ENCODE measurements around the gene MSI2.

Gene MSI2

DNA sequence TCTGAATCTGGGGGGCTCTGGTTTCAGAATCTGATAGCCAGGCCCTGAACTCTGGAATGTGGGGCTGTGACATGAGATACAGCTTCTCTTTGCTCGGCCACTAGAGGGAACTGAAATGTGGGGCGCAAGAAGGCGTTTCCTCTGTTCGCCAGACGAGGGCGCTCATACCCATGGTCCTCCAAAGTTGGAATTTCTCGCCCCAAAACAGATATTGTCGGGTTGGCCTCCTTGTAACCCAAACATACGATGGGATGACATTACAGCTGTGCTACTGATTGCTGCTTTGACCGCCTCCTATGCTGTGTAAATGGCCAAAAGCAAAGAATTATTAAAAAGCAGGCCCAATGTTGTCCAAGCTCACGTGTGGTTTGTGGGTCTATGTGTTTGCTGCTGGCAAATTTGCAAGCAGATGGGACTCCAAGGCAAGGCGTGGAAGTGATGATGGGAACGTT lies 13.1 kb upstream of the MSI2 start:
- TF ChIP-seq CTCF (IDR thresholded peaks at IDR 0.05; ENCODE audit: control insufficient read depth, insufficient read depth, low read depth, low read length, missing control alignments): peak; percentile 100
- H3K4me3 ChIP-seq (ENCODE audit: control insufficient read depth, low read depth, low read length): no peak overlapping the region
- DNase-seq (ENCODE audit: low read depth): peak; percentile 8

GRCh38 chr17:57245786-57246185 lies 10.5 kb upstream of the MSI2 start:
- H3K4me3 ChIP-seq (ENCODE audit: control insufficient read depth, low read depth, low read length): no peak overlapping the region
- no peak for DNase-seq (ENCODE audit: low read depth)
- no peak for TF ChIP-seq CTCF (IDR thresholded peaks at IDR 0.05; ENCODE audit: control insufficient read depth, insufficient read depth, low read depth, low read length, missing control alignments)

DNA sequence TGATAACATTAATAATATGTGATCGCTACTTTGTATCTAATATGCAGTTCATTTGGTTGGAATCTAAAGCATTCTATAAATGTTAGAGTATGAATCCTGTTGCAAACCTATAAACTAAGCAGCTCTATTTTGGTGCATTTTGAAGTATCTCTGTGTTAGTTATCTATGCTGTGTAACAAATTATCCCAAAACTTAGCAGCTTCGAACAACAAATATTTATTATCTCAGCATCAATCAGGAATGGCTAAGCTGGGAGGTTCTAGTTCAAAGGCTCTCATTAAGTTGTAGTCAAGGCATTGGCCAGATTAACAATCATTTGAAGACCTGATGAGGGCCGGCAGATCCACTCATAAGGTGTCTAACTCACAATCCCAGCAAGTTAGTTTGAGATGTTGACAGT lies 10.1 kb upstream of the MSI2 start:
- no peak for TF ChIP-seq CTCF (IDR thresholded peaks at IDR 0.05; ENCODE audit: control insufficient read depth, insufficient read depth, low read depth, low read length, missing control alignments)
- DNase-seq (ENCODE audit: low read depth): no peak
- H3K4me3 ChIP-seq (ENCODE audit: control insufficient read depth, low read depth, low read length): no peak overlapping the region

DNA sequence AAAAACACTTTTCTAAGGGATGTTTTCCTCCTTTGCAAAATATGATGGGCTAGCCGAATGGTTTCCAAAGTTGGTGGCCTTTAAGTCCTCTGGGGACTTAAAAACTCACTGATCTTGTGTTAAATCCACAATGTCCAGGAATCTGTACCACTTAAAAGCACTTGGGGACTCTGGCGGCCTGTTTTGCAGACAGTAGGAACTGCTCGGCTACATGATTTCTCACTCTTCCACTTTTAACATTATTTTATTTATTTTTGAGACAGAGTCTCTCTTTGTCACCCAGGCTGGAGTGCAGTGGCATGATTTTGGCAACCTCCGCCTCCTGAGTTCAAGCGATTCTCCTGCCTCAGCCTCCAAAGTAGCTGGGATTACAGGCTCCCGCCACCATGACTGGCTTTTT lies 9.1 kb upstream of the MSI2 start:
- no peak overlapping the region for H3K4me3 ChIP-seq (ENCODE audit: control insufficient read depth, low read depth, low read length)
- no peak for DNase-seq (ENCODE audit: low read depth)
- no peak for TF ChIP-seq CTCF (IDR thresholded peaks at IDR 0.05; ENCODE audit: control insufficient read depth, insufficient read depth, low read depth, low read length, missing control alignments)

DNA sequence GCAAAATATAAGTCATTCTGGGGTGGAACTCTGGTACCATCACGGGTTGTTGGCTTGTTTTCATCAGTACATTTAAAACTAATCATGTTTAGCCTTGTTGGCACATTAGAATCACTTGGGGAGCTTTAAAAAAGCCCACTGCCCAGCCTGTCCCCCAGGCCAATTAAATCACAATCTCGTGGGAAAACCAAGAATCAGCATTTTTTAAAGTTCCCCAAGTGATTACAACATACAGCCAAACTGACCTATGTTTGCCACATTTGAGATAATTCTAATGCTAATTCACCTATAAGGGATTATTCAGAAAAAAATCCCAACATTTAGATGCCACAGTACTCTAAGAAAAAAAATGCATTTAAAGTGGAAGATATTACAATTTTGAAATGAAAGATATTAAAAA lies 8.4 kb upstream of the MSI2 start:
- no peak for TF ChIP-seq CTCF (IDR thresholded peaks at IDR 0.05; ENCODE audit: control insufficient read depth, insufficient read depth, low read depth, low read length, missing control alignments)
- no peak overlapping the region for H3K4me3 ChIP-seq (ENCODE audit: control insufficient read depth, low read depth, low read length)
- DNase-seq (ENCODE audit: low read depth): no peak

DNA sequence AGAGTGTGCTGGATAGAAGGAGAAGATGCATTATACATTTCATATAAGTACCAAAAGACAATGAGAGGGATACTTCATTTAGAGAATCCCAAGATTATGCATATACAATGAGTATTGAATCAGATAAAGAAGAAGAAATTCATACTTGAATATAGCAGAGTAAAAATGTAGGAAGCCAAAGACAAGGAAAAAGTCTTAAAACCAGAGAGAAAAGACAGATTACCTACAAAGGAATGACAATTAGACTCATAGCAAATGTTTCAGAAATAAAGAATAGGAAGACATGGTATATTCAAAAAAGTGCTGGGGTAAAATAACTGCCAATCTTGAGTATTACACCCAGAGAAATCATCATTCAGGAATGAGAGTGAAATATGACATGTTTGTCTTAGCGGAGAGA lies 6.8 kb upstream of the MSI2 start:
- H3K4me3 ChIP-seq (ENCODE audit: control insufficient read depth, low read depth, low read length): no peak overlapping the region
- TF ChIP-seq CTCF (IDR thresholded peaks at IDR 0.05; ENCODE audit: control insufficient read depth, insufficient read depth, low read depth, low read length, missing control alignments): no peak
- no peak for DNase-seq (ENCODE audit: low read depth)

DNA sequence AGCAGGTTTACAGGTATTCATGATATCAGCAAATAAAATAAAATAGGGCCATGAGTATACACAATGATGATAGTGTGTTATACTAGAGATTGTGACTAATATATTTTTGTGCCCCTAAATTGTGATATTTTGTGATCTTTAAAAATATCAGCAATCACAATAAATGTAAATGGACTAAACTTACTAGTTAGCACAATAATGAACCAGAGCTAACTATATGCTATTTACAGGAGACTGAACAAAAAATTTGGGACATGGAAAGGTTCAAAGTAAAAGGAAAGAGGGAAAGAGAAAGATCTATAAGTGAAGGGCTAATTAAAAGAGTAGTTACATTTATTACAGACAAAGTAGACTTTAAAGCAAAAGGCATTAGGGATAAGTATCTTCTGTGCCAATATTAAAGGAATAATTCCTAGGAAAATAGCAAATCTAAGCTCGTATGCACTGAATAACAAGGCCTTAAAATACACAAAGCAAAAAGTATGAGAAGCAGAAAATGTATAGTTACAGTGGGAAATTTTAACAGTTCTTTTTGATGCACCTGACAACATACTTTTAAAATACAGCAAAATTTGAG lies 5.0 kb upstream of the MSI2 start:
- DNase-seq (ENCODE audit: low read depth): no peak
- no peak for TF ChIP-seq CTCF (IDR thresholded peaks at IDR 0.05; ENCODE audit: control insufficient read depth, insufficient read depth, low read depth, low read length, missing control alignments)
- H3K4me3 ChIP-seq (ENCODE audit: control insufficient read depth, low read depth, low read length): no peak overlapping the region

Measured in AG09309 (cell line).